Esophagus squamous epithelium (tissue), 4 donors: ENCODE data around the gene RHCE.

Experiments used
- POLR2A ChIP-seq, 4 donors: fragments of 450-650 bp; IDR thresholded peaks; one replicate each; pipeline ENCODE4 v1.6.1; 2017; ENCODE audit warnings: antibody characterized with exemption in 4 of 4, mild to moderate bottlenecking in 4 of 4, moderate library complexity in 3 of 4
- TF ChIP-seq, protein P1 (sequence below), 6 experiments: fragments of 450-650 bp in 4 of 6; fragments of 200-600 bp in 2 of 6; sonication (generic) in 2 of 6; IDR thresholded peaks; one replicate each; pipeline ENCODE4 v1.5.1; 2016 to 2019; ENCODE audit warnings: antibody characterized with exemption in 6 of 6, mild to moderate bottlenecking in 4 of 6, moderate library complexity in 4 of 6

DNA sequence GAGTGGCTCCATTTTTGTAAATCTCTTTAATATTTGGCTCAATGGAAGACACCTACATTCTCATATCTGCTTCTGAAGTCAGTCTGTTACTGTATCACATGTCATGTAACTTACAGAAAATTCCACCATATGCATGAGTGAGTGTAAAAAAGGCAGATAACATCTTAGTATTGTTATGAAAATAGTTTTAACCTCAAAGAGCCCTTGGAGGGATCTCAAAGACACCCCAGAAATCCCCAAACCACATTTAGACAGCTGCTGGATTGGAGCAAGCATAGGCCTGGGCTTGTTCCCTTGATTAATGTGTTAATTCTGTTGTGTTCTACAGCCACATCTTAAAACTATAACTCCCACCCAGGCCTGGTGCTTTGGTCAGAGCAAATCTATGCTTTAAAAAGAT is 26.9 kb upstream of the RHCE start:
- TF ChIP-seq POLR2A (IDR thresholded peaks at IDR 0.05) = no peak
- TF ChIP-seq, protein P1, sequence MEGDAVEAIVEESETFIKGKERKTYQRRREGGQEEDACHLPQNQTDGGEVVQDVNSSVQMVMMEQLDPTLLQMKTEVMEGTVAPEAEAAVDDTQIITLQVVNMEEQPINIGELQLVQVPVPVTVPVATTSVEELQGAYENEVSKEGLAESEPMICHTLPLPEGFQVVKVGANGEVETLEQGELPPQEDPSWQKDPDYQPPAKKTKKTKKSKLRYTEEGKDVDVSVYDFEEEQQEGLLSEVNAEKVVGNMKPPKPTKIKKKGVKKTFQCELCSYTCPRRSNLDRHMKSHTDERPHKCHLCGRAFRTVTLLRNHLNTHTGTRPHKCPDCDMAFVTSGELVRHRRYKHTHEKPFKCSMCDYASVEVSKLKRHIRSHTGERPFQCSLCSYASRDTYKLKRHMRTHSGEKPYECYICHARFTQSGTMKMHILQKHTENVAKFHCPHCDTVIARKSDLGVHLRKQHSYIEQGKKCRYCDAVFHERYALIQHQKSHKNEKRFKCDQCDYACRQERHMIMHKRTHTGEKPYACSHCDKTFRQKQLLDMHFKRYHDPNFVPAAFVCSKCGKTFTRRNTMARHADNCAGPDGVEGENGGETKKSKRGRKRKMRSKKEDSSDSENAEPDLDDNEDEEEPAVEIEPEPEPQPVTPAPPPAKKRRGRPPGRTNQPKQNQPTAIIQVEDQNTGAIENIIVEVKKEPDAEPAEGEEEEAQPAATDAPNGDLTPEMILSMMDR (IDR thresholded peaks at IDR 0.05) = no peak
